ENCODE measurements around the gene CHD2.

- TF ChIP-seq ZNF121 (CRISPR knock-in tag; IDR thresholded peaks at IDR 0.05), result no peak
- TF ChIP-seq CTCF (IDR thresholded peaks at IDR 0.05), result no peak
- TF ChIP-seq ELF4 (CRISPR knock-in tag; IDR thresholded peaks at IDR 0.05; ENCODE audit: low read depth), result no peak
- no peak for TF ChIP-seq ESRRA (CRISPR knock-in tag; IDR thresholded peaks at IDR 0.05; ENCODE audit: borderline replicate concordance)
- no peak for TF ChIP-seq ZSCAN18 (CRISPR knock-in tag; IDR thresholded peaks at IDR 0.05)
These were observed 176.1 kb downstream of the CHD2 start for GRCh38 chr15:93076217-93076616.

All from WTC11 (cell line).